Neutrophil (primary cell): Measurements from ENCODE around the gene CFAP57.

Experiments used
- H3K27ac ChIP-seq: fragments of 200-600 bp; sonication (generic); 2 replicates; pipeline ENCODE4 v1.5.1; 2016; ENCODE audit warnings: mild to moderate bottlenecking, moderate library complexity
- H3K27me3 ChIP-seq: fragments of 200-600 bp; sonication (generic); 2 replicates; pipeline ENCODE4 v1.6.0; 2016; ENCODE audit warnings: mild to moderate bottlenecking
- H3K36me3 ChIP-seq: fragments of 200-600 bp; sonication (generic); 2 replicates; pipeline ENCODE4 v1.5.1; 2017
- H3K4me1 ChIP-seq, 2 experiments: fragments of 200-600 bp in 1 of 2; sonication (generic) in 1 of 2; 1 replicate in 1 of 2; 2 replicates in 1 of 2; pipeline versions ENCODE4 v1.5.1 to v1.6.1; 2013 to 2016; ENCODE audit warnings: low read depth in 1 of 2, low read length in 1 of 2, mild to moderate bottlenecking in 1 of 2, moderate library complexity in 1 of 2; ENCODE audit not compliant: control insufficient read depth in 1 of 2, insufficient read depth in 1 of 2
- H3K4me3 ChIP-seq, 2 experiments: fragments of 200-600 bp in 1 of 2; sonication (generic) in 1 of 2; 1 replicate in 1 of 2; 2 replicates in 1 of 2; pipeline ENCODE4 v1.5.1; 2013 to 2016; ENCODE audit warnings: low read depth in 1 of 2, low read length in 1 of 2, mild to moderate bottlenecking in 1 of 2, moderate library complexity in 1 of 2
- H3K9me3 ChIP-seq: fragments of 200-600 bp; sonication (generic); 2 replicates; pipeline ENCODE4 v1.5.1; 2016
- TF ChIP-seq, protein P1 (sequence below): fragments of 200-600 bp; sonication (generic); IDR thresholded peaks from 2 replicates; pipeline ENCODE4 v1.5.1; 2016; ENCODE audit warnings: antibody characterized with exemption

CFAP57 gene

DNA sequence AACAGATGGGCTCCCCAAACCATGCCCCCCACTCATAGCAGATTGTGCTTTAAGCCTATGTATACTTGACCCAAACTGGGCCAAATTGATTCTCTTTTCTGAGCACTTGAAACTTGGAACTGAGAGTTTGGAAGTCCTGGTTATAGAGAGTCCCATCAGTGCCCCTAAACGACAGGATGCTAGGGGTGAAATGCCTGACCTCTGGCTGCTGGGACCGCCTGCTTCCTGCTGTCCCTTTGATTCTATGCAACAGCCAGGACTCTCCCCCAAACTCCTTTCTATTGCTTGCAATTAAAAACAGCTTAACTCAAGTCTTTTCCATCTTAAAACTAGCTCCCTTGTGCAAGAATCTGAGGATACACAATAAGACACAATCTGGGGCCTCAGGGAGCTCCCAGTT lies 108.6 kb downstream of the CFAP57 start:
- TF ChIP-seq, protein P1, sequence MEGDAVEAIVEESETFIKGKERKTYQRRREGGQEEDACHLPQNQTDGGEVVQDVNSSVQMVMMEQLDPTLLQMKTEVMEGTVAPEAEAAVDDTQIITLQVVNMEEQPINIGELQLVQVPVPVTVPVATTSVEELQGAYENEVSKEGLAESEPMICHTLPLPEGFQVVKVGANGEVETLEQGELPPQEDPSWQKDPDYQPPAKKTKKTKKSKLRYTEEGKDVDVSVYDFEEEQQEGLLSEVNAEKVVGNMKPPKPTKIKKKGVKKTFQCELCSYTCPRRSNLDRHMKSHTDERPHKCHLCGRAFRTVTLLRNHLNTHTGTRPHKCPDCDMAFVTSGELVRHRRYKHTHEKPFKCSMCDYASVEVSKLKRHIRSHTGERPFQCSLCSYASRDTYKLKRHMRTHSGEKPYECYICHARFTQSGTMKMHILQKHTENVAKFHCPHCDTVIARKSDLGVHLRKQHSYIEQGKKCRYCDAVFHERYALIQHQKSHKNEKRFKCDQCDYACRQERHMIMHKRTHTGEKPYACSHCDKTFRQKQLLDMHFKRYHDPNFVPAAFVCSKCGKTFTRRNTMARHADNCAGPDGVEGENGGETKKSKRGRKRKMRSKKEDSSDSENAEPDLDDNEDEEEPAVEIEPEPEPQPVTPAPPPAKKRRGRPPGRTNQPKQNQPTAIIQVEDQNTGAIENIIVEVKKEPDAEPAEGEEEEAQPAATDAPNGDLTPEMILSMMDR, result no peak
- no peak overlapping the region for H3K27ac ChIP-seq
- H3K36me3 ChIP-seq, result no peaks in the 10 kb centered on the region
- no peak overlapping the region for H3K4me3 ChIP-seq
- no peaks in the 10 kb centered on the region for H3K9me3 ChIP-seq
- no peaks in the 10 kb centered on the region for H3K27me3 ChIP-seq
- no peaks in the 10 kb centered on the region for H3K4me1 ChIP-seq

DNA sequence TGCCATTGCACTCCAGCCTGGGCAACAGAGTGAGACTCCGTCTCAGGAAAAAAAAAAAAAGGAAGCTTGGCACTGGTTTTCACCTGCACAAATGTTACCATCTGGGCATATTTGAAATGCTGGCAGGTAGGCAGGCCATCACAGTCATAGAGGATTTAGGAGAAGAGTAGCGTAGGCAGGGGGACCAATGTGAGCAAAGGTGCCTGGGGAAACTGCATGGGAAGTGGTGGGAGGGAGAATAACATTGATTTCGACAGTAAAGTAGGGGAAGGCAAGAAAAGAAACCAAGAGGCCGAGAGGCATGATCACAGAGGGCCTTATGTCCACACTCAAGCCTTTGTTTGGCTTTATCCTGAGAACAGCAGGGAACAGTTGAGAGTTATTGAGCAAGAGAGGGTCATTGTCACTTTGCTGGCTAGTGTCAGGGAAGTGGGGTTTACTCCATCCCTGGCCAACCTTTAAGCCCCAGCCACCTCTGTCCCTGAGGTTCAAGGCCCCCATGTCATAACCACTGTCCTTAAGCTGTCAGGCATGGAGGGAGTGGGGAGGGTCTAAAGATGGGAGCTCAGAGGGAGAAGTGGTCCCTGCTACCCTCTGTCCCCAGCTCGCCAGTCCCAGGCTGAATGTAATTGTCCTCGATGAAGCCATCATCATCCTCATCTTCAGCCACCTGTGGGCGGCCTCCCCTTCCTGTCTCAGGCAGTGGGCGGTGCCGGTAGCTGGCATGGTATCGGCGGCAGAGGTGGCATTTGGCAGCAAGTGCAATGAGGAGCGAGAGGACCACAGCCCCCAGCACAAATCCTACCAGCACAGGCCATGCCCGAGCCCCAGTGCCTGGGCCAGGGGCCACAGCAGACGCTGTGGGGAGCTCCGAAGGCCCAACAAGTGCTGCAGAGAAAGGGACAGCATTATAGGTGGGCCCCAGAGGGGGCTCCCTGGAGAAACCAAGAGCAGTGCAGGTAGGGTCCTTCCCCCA lies 110.4 kb downstream of the CFAP57 start:
- H3K4me1 ChIP-seq, result no peaks in the 10 kb centered on the region
- H3K36me3 ChIP-seq, result no peaks in the 10 kb centered on the region
- TF ChIP-seq, protein P1, result no peak
- H3K27me3 ChIP-seq, result no peaks in the 10 kb centered on the region
- H3K9me3 ChIP-seq, result no peaks in the 10 kb centered on the region
- no peak overlapping the region for H3K27ac ChIP-seq
- H3K4me3 ChIP-seq, result no peak overlapping the region

DNA sequence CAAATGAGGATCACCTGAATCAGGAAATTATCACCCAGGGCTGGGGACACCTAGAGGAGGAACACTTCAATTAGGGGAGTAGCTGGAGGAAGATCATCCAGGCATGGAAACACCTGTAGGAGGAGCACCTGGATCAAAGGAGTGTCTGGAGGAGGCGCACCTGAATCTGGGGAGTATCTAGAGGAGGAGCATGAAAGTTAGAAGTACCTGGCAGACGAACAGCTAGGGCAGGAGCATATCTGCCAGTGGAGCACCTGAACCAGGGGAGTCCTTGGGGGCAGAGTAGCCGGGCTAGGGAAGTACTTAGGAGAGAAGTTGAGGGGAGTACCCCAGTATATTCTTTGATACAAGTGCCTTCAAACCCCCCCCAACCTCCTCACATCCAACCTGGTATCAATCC lies 111.9 kb downstream of the CFAP57 start:
- TF ChIP-seq, protein P1, result no peak
- Histone ChIP-seq H3K4me3 (no peak overlapping the region), H3K27me3 (no peaks in the 10 kb centered on the region), H3K4me1 (no peaks in the 10 kb centered on the region), H3K27ac (no peak overlapping the region), H3K36me3 (no peaks in the 10 kb centered on the region), H3K9me3 (no peaks in the 10 kb centered on the region)

DNA sequence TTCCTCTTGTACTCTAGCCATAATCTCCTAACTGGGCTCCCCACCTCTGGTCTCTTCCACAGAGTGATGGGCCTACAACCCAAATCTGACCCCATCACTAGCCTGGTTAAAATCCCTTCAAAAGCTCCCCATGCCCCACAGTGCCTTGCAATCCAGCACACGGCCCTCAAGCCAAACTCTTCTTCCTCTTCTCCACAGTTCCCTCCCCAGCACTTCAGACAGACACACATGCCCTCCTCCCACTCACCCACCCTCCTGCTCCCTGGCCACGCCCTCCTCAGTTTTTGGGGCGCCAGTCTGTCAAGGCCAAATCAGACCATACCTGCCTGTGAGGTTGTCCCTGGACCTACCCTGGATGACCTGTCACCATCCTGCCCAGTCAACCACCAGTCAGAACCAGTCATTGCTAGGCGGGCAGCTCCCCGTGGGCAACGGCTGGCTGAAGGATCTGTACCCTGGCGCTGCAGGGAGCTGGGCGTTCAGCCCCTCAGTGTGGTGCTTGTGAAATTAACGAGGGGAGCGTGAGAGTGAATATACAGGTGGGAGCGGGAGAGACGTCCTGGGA lies 112.5 kb downstream of the CFAP57 start:
- Histone ChIP-seq H3K9me3 (no peaks in the 10 kb centered on the region), H3K36me3 (no peaks in the 10 kb centered on the region), H3K4me3 (no peak overlapping the region), H3K27ac (no peak overlapping the region), H3K27me3 (no peaks in the 10 kb centered on the region), H3K4me1 (no peaks in the 10 kb centered on the region)
- TF ChIP-seq, protein P1, result no peak

DNA sequence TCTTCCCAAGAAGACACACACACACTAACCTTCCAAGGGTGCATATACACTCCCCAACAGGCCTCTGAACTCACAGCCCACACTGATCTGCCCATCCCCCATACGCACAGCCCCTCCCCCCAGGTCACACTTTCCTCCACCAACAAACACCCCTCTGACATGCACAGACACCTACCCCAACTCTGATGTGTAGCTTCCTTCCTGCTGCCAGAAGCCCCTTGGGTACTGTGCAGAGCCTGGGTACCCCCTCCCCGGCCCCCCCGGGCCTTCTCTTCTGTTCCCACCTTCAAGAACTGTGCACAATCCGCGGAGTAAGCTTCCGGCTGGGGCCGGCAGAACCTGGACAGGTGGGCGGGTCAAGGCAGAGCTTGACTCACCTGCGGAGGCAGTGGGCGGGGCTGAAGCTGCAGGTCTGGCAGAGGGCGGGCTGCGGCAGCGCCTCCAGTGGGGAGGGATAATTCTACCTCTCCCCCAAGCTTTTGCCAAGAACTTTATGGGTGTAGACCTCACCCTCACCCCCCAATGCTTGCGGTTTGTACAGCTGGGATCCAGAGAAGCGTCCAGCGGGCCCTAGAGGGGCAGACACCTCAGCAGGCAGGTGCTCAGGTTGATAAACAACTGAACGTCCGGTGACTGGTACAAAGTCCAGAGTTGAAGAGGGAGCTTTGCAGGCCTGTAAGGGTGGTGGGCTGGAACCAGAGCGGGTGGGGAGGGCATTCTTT lies 113.3 kb downstream of the CFAP57 start, which contains the start of gene C1orf210:
TSS of gene C1orf210 (minus strand) at position 313 of the 722 bp plus-strand sequence. CDS start 2,311 bp downstream, outside the sequence.
- Histone ChIP-seq H3K36me3 (no peaks in the 10 kb centered on the region), H3K4me1 (no peaks in the 10 kb centered on the region), H3K27me3 (no peaks in the 10 kb centered on the region), H3K4me3 (no peak within 1 kb of the TSS), H3K9me3 (no peaks in the 10 kb centered on the region), H3K27ac (no peak within 1 kb of the TSS)
- TF ChIP-seq, protein P1, result no peak
